Small intestine (tissue), 7 donors: Measurements from ENCODE around the gene RAC2. TPM values are rescaled to one million over a fixed set of nuclear protein-coding genes. Genes with fewer than 3 reads are reported as not detected.

Source experiments
- DNase-seq, 2 donors: peaks; one replicate each; pipeline versions ENCODE4 v3.0.0 to v3.0.0-alpha.2; 2013
- FAIRE-seq: peaks from 2 replicates; lab custom pipeline; 2012; peaks lifted over from hg19 to GRCh38; lab: Jason Lieb, UNC
- H3K27ac ChIP-seq, 3 donors: one replicate each; pipeline ENCODE4 v1.5.1; 2013; ENCODE audit warnings: low read length in 2 of 3, mild to moderate bottlenecking in 2 of 3, control low read depth in 1 of 3, inconsistent platforms in 1 of 3, low read depth in 1 of 3, moderate library complexity in 1 of 3
- H3K27me3 ChIP-seq, 3 donors: one replicate each; pipeline ENCODE4 v1.6.1; 2013; ENCODE audit warnings: low read length in 3 of 3, inconsistent platforms in 1 of 3; ENCODE audit not compliant: control insufficient read depth in 3 of 3, insufficient read depth in 3 of 3
- H3K36me3 ChIP-seq, 3 donors: one replicate each; pipeline ENCODE4 v1.6.1; 2013; ENCODE audit warnings: low read length in 3 of 3, inconsistent platforms in 1 of 3, low read depth in 1 of 3, mild to moderate bottlenecking in 1 of 3, moderate library complexity in 1 of 3; ENCODE audit not compliant: control insufficient read depth in 3 of 3, insufficient read depth in 2 of 3
- H3K4me1 ChIP-seq, 3 donors: one replicate each; pipeline ENCODE4 v1.6.1; 2013; ENCODE audit warnings: low read length in 2 of 3, inconsistent platforms in 1 of 3, low read depth in 1 of 3, mild to moderate bottlenecking in 1 of 3, moderate library complexity in 1 of 3; ENCODE audit not compliant: control insufficient read depth in 3 of 3, insufficient read depth in 2 of 3
- H3K4me3 ChIP-seq, 3 donors: one replicate each; pipeline ENCODE4 v1.5.1; 2013; ENCODE audit warnings: low read length in 3 of 3, control low read depth in 1 of 3, inconsistent platforms in 1 of 3, low read depth in 1 of 3, mild to moderate bottlenecking in 1 of 3, moderate library complexity in 1 of 3
- H3K9me3 ChIP-seq, 2 donors: one replicate each; pipeline ENCODE4 v1.6.1; 2013; ENCODE audit warnings: low read depth in 1 of 2, low read length in 1 of 2; ENCODE audit not compliant: control insufficient read depth in 2 of 2, insufficient read depth in 1 of 2
- WGBS, 3 donors: extraction: QIAGEN DNeasy Blood & Tissue Kit; methylation state at CpG; one replicate each; pipeline ENCODE4 v1.1.7; 2013; 5-methylcytosine and 5-hydroxymethylcytosine counted together
- polyA plus RNA-seq, 4 donors: library from polyadenylated mRNA; stranded (reverse) in 3 of 4; unstranded in 1 of 4; fragments of 200-250 nt in 3 of 4; fragments of 120-200 nt in 1 of 4; gene quantifications; one replicate each; pipeline versions ENCODE4 v1.2.1 to v1.2.3, GENCODE V29; 2013
- donor health status: healthy with polysubstance abuse.
- donor health status: control.
- donor health status: control.
- donor health status: Bipolar disorder and iron deficiency.
- donor health status: healthy.

The RAC2 gene
- polyA plus RNA-seq, 4 donors: 12.1 to 41.1 (median 24.8) TPM

DNA sequence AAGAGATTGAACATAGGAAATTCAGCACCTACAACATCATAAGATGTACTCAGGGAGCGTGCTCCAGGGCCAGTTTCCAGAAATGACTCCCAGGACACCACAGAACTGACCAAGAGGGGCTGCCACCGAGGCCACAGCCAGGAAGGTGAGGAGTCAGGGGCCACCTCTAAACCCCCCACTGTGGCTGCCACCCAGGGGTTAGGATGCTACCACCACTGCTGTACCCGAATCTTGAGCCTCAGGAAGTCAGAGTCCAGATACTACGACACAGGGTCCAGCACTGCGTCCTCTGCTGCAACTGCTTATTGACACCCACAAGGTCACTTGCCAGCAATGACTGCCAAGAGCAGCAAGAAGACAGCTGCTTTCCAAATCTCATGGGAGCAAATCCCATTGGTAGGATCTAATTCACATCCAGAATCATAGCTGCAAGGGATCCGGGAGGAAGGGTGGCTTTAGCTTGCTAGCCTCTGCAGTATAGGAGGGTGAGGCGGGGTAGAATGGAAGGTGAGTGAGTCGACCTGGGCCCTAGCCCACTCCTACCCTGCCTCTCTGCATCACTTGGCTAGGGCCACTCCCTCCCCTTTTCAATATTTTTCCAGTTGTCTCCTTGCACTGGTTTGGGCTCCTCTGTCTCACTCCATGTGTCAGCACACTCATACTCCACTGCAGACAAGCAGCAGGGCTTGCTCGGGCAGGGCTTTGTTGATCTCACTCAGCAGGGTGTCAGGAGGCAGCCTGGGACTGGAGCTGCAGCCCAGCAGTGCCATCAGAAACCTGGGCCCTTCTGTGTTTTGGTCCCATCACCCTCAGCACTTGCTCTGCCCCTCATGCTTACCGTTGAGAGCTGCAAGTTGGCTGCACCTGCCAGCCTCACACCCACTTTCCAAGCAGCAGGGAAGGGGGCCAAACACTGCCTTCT, 20.2 kb upstream of the RAC2 start:
- no peaks in the 10 kb centered on the region for H3K36me3 ChIP-seq
- H3K4me1 ChIP-seq: peaks cover 0 to 11% (median 0%) of the 10 kb centered on the region in 3 donors
- peaks cover 2 to 16% of the 10 kb centered on the region in 2 donors for H3K9me3 ChIP-seq
- DNase-seq (no peak), FAIRE-seq (no peak)
- H3K4me3 ChIP-seq: no peak overlapping the region
- 79 to 86% (median 80%) methylated on average over 10 of the region's 10 CpGs for WGBS, 3 donors
- H3K27ac ChIP-seq: no peak overlapping the region
- peaks cover 0 to 8% (median 0%) of the 10 kb centered on the region in 3 donors for H3K27me3 ChIP-seq

DNA sequence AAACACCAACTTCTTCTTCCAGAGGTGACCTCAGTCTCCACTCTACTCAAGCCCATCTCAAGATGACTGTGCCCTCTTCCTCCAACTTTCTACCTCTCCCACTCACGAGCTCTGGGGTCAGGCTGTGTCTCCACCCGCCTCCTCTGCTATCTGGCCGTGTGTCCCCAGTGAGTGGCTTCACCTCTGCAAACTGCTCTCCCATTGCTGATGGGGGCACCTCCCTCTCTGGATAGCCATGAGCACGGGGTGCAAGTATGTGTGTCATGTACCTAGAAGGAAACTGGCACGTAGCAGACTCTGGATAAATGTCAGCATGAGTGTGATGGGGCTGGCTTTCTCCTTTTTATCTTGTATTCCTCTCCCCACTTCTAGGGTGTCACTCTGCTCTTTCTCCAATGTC, 18.3 kb upstream of the RAC2 start:
- H3K4me3 ChIP-seq: no peak overlapping the region
- no peaks in the 10 kb centered on the region for H3K36me3 ChIP-seq
- DNase-seq (no peak), FAIRE-seq (no peak)
- peaks cover 0 to 20% (median 0%) of the 10 kb centered on the region in 3 donors for H3K4me1 ChIP-seq
- WGBS, 3 donors: 50 to 73% (median 70%) methylated on average over 5 of the region's 5 CpGs
- H3K9me3 ChIP-seq: peaks cover 2 to 16% of the 10 kb centered on the region in 2 donors
- peaks cover 0 to 8% (median 0%) of the 10 kb centered on the region in 3 donors for H3K27me3 ChIP-seq
- no peak overlapping the region for H3K27ac ChIP-seq

DNA sequence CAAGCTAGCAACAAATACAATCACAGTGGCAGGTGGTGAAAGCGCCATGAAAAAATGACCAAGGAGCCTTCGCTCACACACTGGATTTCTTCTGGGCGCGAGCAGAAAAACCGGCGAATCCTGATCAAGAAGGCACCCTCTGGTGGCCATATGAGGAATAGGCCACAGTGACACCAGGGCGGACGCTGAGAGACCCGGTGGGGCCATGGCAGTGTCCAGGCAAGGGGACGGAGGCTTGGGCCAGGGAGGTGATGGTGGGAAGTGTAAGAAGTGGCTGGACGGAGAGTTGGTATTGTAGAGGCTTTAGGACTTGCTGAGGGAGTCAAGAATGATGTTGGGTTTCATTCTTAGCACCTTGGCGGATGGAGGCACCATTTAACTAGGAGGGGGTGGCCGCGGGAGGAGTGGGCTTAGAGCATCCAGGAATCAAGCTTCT, 16.9 kb upstream of the RAC2 start:
- 19 to 22% (median 22%) methylated on average over 14 of the region's 14 CpGs for WGBS, 3 donors
- no peak overlapping the region for H3K4me3 ChIP-seq
- H3K36me3 ChIP-seq: no peaks in the 10 kb centered on the region
- no peak overlapping the region for H3K27ac ChIP-seq
- H3K4me1 ChIP-seq: peaks cover 0 to 25% (median 0%) of the 10 kb centered on the region in 3 donors
- peaks cover 0 to 8% (median 2%) of the 10 kb centered on the region in 3 donors for H3K27me3 ChIP-seq
- H3K9me3 ChIP-seq: peaks cover 2 to 16% of the 10 kb centered on the region in 2 donors
- FAIRE-seq (no peak), DNase-seq (peak; percentile 59 to 69)

DNA sequence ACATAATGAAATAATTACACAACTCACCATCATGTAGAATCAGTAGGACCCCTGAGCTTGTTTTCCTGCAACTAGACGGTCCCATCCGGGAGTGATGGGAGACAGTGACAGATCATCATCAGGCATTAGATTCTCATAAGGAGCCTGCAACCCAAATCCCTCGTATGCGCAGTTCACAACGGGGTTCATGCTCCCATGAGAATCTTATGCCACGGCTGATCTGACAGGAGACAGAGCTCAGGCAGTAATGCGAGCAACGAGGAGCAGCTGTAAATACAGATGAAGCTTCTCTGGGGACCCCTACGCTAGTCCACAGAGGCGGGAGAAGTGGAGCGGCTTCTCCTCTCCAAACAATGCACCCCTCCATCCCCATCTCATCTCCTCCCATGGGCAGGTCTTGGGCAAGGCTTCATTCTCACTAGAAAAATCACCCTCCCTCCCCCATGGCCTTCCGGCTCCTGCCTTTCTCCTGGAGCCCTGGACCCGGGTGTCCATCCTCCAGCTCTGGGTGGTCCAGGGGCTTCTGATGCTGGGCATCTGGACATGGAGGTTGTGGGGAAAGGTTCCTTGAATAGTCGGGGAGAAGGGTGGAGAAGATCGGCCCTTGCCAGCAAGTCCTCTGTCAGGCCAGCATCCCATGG, 16.2 kb upstream of the RAC2 start:
- DNase-seq: no peak
- 56 to 69% (median 65%) methylated on average over 15 of the region's 15 CpGs for WGBS, 3 donors
- peaks cover 0 to 28% (median 0%) of the 10 kb centered on the region in 3 donors for H3K4me1 ChIP-seq
- H3K27me3 ChIP-seq: peaks cover 0 to 8% (median 4%) of the 10 kb centered on the region in 3 donors
- no peak for FAIRE-seq
- H3K36me3 ChIP-seq: no peaks in the 10 kb centered on the region
- H3K9me3 ChIP-seq: peaks cover 2 to 16% of the 10 kb centered on the region in 2 donors
- H3K27ac ChIP-seq: no peak overlapping the region
- H3K4me3 ChIP-seq: no peak overlapping the region

DNA sequence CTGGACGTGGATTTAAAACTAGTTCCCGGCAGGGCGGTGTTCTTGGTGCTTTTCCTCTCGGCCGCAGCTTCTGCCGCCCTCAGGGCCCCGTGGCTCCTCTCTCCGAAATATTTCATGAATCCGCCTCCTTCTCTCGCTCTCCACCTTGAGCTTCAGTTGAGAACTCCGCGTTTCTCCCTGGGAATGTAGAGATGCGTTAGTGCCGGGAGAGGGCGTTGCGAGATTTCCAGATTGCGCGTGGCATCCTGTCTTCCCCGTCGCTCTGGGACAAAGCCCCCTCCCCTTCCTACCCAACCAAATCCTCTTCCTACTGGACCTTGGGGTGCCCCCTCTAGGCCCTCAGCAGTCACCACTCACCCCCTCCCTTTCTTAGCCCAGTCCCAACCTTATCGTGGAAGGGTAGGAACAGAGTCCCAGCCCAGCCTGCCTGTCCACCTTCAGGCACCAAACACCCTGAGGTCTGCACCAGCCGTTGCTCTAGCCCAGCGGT, 15.5 kb upstream of the RAC2 start:
- peak; percentile 25 to 38 for DNase-seq
- Histone ChIP-seq H3K27me3 (peaks cover 0 to 8% (median 4%) of the 10 kb centered on the region in 3 donors), H3K27ac (no peak overlapping the region), H3K9me3 (peaks cover 2 to 11% of the 10 kb centered on the region in 2 donors), H3K36me3 (no peaks in the 10 kb centered on the region), H3K4me3 (no peak overlapping the region), H3K4me1 (peaks cover 0 to 28% (median 0%) of the 10 kb centered on the region in 3 donors)
- no peak for FAIRE-seq
- WGBS, 3 donors: 8 to 14% (median 11%) methylated on average over 23 of the region's 23 CpGs

DNA sequence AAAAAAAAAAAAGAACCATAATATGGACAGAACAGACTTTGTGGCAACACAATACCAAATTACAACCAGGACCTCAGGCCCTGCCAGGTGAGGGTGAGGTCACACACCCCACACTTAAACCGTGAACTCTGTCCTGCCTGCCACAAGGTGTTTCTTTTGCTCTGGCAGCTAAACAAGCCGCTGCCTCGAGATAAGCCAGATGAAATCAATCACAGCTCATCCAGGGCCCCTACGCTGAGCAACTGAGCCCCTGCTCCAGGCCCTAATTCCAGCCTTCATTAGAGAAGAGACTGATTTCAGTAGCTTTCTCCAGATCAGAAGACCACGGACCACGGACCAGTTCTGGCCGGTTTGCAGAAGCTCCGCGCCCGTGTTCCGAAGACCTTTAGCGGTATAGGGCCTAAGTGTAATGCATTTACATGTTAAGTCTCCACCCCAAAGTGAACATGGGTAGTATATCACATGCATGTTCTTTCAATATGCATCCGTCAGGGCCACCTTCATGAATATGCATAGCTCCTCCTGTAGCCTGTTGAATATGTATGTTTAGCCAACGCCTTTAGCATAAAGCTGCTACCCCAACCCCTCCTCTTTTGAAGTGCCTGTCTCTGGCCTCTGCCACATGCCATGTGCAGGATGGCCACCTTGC, 14.8 kb upstream of the RAC2 start:
- DNase-seq (peak; percentile 38 to 50), FAIRE-seq (no peak)
- H3K27me3 ChIP-seq: peaks cover 0 to 6% (median 4%) of the 10 kb centered on the region in 3 donors

DNA sequence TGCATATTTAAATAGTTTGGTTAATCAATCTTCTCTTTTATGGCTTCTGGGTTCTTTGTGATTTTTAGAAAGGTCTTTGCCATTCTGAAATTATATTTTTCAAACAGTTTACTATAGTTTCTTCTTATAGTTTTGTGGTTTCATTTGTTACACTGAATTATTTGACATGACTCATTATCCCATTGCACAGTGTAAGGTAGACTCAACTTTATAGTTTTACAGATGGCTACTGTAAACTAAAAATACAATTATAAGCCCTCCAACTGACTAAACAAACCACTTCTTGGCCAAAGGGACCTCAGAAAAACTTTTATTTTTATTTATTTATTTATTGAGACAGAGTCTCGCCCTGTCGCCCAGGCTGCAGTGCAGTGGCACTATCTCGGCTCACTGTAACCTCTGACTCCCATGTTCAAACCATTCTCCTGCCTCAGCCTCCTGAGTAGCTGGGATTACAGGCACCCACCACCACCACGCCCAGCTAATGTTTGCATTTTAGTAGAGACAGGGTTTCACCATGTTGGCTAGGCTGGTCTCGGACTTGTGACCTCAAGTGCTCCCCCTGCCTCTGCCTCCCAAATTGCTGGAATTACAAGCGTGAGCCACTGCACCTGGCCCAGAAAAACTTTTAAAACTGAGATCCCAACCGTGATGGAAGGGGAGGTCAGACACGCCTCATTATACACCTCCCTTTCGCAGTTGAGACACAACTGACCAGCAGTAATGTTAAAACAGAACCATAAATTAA, 14.1 kb upstream of the RAC2 start:
- Histone ChIP-seq H3K27ac (no peak overlapping the region), H3K27me3 (peaks cover 0 to 6% (median 4%) of the 10 kb centered on the region in 3 donors), H3K36me3 (no peaks in the 10 kb centered on the region), H3K9me3 (no peaks in the 10 kb centered on the region), H3K4me3 (no peak overlapping the region), H3K4me1 (peaks cover 0 to 28% (median 0%) of the 10 kb centered on the region in 3 donors)
- FAIRE-seq: no peak
- WGBS, 3 donors: 43 to 68% (median 52%) methylated on average over 9 of the region's 9 CpGs
- peak in 1 of 2 donors; percentile 10 for DNase-seq

More for the DNA sequence above, 14.8 kb upstream of the RAC2 start:
- 18 to 48% (median 37%) methylated on average over 14 of the region's 14 CpGs for WGBS, 3 donors
- peaks cover 0 to 4% of the 10 kb centered on the region in 2 donors for H3K9me3 ChIP-seq
- no peak overlapping the region for H3K4me3 ChIP-seq
- H3K4me1 ChIP-seq: peaks cover 0 to 28% (median 0%) of the 10 kb centered on the region in 3 donors
- no peak overlapping the region for H3K27ac ChIP-seq
- H3K36me3 ChIP-seq: no peaks in the 10 kb centered on the region
